HUES48 (cell line): ENCODE measurements around the gene KIAA0753.
A peak's percentile ranks its signal among the peaks of the same experiment; 100 is the strongest.
"Not testable (repeated sequence)": the region's sequence is repeated elsewhere in the genome, so short reads cannot be mapped to it uniquely, and the experiment has no call there.

Experiments
- H3K27ac ChIP-seq: one replicate; pipeline ENCODE4 v1.7.0; 2013; ENCODE audit warnings: low read depth, low read length, inconsistent platforms
- H3K27me3 ChIP-seq: 2 replicates; pipeline ENCODE4 v1.6.1; 2013; ENCODE audit warnings: mild to moderate bottlenecking, low read length; ENCODE audit not compliant: control insufficient read depth, insufficient read depth
- H3K36me3 ChIP-seq: 2 replicates; pipeline ENCODE4 v1.6.1; 2013; ENCODE audit warnings: low read length; ENCODE audit not compliant: control insufficient read depth, insufficient read depth
- H3K4me1 ChIP-seq: 2 replicates; pipeline ENCODE4 v1.6.1; 2013; ENCODE audit warnings: mild to moderate bottlenecking, low read length; ENCODE audit not compliant: control insufficient read depth, insufficient read depth
- H3K4me3 ChIP-seq: 2 replicates; pipeline ENCODE4 v1.5.1; 2013; ENCODE audit warnings: mild to moderate bottlenecking, low read depth, low read length
- H3K9ac ChIP-seq: 2 replicates; pipeline ENCODE4 v1.6.1; 2013; ENCODE audit warnings: mild to moderate bottlenecking, low read depth, low read length, moderate library complexity
- H3K9me3 ChIP-seq: 2 replicates; pipeline ENCODE4 v1.6.1; 2013; ENCODE audit warnings: low read length; ENCODE audit not compliant: control insufficient read depth, insufficient read depth

The KIAA0753 gene

GRCh38 chr17:6576038-6576785, 64.3 kb downstream of the KIAA0753 start:
- H3K36me3 ChIP-seq, result peaks cover 19% of the 10 kb centered on the region
- H3K27ac ChIP-seq, result no peak overlapping the region
- H3K9ac ChIP-seq, result no peak overlapping the region
- no peaks in the 10 kb centered on the region for H3K27me3 ChIP-seq
- no peaks in the 10 kb centered on the region for H3K9me3 ChIP-seq
- H3K4me3 ChIP-seq, result no peak overlapping the region
- H3K4me1 ChIP-seq, result peaks cover 10% of the 10 kb centered on the region

- no peak overlapping the region for H3K4me3 ChIP-seq
- no peak overlapping the region for H3K27ac ChIP-seq
- no peak overlapping the region for H3K9ac ChIP-seq
- no peaks in the 10 kb centered on the region for H3K9me3 ChIP-seq
- H3K27me3 ChIP-seq, result no peaks in the 10 kb centered on the region
- H3K36me3 ChIP-seq, result peaks cover 17% of the 10 kb centered on the region
- H3K4me1 ChIP-seq, result peaks cover 10% of the 10 kb centered on the region
Measured at GRCh38 chr17:6575596-6575988, 64.9 kb downstream of the KIAA0753 start.

GRCh38 chr17:6574687-6575595, 65.6 kb downstream of the KIAA0753 start:
- peak overlapping the region; percentile 33 for H3K27ac ChIP-seq
- no peak overlapping the region for H3K9ac ChIP-seq

GRCh38 chr17:6573982-6574686, 66.4 kb downstream of the KIAA0753 start:
- Histone ChIP-seq H3K27ac (no peak overlapping the region), H3K27me3 (no peaks in the 10 kb centered on the region), H3K36me3 (peaks cover 12% of the 10 kb centered on the region; the same call in 1 of the 2 replicates), H3K4me3 (no peak overlapping the region), H3K4me1 (peaks cover 10% of the 10 kb centered on the region), H3K9me3 (no peaks in the 10 kb centered on the region), H3K9ac (no peak overlapping the region)

More at GRCh38 chr17:6574687-6575595, 65.6 kb downstream of the KIAA0753 start:
- Histone ChIP-seq H3K36me3 (peaks cover 17% of the 10 kb centered on the region), H3K4me1 (peaks cover 10% of the 10 kb centered on the region), H3K9me3 (no peaks in the 10 kb centered on the region), H3K27me3 (no peaks in the 10 kb centered on the region), H3K4me3 (no peak overlapping the region)

- H3K4me3 ChIP-seq, H3K36me3 ChIP-seq, H3K27ac ChIP-seq, H3K9me3 ChIP-seq, H3K27me3 ChIP-seq, H3K9ac ChIP-seq: not testable (repeated sequence)
- peaks cover 11% of the 10 kb centered on the region for H3K4me1 ChIP-seq
Measured at GRCh38 chr17:6573495-6573894, 67.0 kb downstream of the KIAA0753 start.

GRCh38 chr17:6572972-6573370, 67.5 kb downstream of the KIAA0753 start:
- Histone ChIP-seq H3K27ac (no peak overlapping the region), H3K4me1 (peaks cover 16% of the 10 kb centered on the region), H3K36me3 (peaks cover 3% of the 10 kb centered on the region; the same call in 1 of the 2 replicates), H3K9ac (no peak overlapping the region), H3K27me3 (no peaks in the 10 kb centered on the region), H3K9me3 (no peaks in the 10 kb centered on the region), H3K4me3 (no peak overlapping the region)

- Histone ChIP-seq H3K4me1 (peaks cover 26% of the 10 kb centered on the region), H3K27ac (no peak overlapping the region), H3K27me3 (no peaks in the 10 kb centered on the region), H3K9ac (no peak overlapping the region), H3K4me3 (no peak overlapping the region), H3K36me3 (no peaks in the 10 kb centered on the region), H3K9me3 (no peaks in the 10 kb centered on the region)
Measured at GRCh38 chr17:6571452-6571781, 69.1 kb downstream of the KIAA0753 start.

- H3K36me3 ChIP-seq, result no peaks in the 10 kb centered on the region
- H3K9me3 ChIP-seq, result no peaks in the 10 kb centered on the region
- H3K27me3 ChIP-seq, result no peaks in the 10 kb centered on the region
- no peak overlapping the region for H3K4me3 ChIP-seq
- peaks cover 26% of the 10 kb centered on the region for H3K4me1 ChIP-seq
- no peak overlapping the region for H3K27ac ChIP-seq
- H3K9ac ChIP-seq, result no peak overlapping the region
Measured at GRCh38 chr17:6570731-6571451, 69.6 kb downstream of the KIAA0753 start.

GRCh38 chr17:6569370-6570285, 70.9 kb downstream of the KIAA0753 start:
- Histone ChIP-seq H3K4me1 (peaks cover 15% of the 10 kb centered on the region), H3K9ac (no peak overlapping the region), H3K9me3 (no peaks in the 10 kb centered on the region), H3K27me3 (no peaks in the 10 kb centered on the region), H3K36me3 (no peaks in the 10 kb centered on the region), H3K27ac (no peak overlapping the region), H3K4me3 (no peak overlapping the region)
